Spleen (tissue), 7 donors: ENCODE data around the gene GRID2.

Experiments
- CTCF ChIP-seq, 11 experiments: fragments of 200-600 bp in 7 of 11; fragments of 450-650 bp in 4 of 11; sonication (generic) in 4 of 11; IDR thresholded peaks in 8 of 11; conservative IDR thresholded peaks in 3 of 11; 1 replicate in 7 of 11; 2 replicates in 4 of 11; pipeline versions ENCODE4 v1.4.0 to v1.8.0; 2016 to 2021; ENCODE audit warnings: antibody characterized with exemption in 11 of 11, inconsistent platforms in 4 of 11, mild to moderate bottlenecking in 1 of 11
- POLR2A ChIP-seq, 3 donors: fragments of 450-650 bp; IDR thresholded peaks; one replicate each; pipeline ENCODE4 v1.5.1; 2017; ENCODE audit warnings: antibody characterized with exemption in 3 of 3, mild to moderate bottlenecking in 1 of 3
- POLR2AphosphoS5 ChIP-seq, 3 donors: sonication (generic); formaldehyde crosslinking; IDR thresholded peaks; one replicate each; pipeline ENCODE4 v1.5.1; 2017; ENCODE audit warnings: antibody characterized with exemption in 3 of 3
- donor health status: DM: no; HTN: no; CAD: no; lungs with moderate emphysema.
- donor health status: DM: no; HTN: no; CAD: no.
- donor health status: DM: no; HTN: no; CAD: no.

DNA sequence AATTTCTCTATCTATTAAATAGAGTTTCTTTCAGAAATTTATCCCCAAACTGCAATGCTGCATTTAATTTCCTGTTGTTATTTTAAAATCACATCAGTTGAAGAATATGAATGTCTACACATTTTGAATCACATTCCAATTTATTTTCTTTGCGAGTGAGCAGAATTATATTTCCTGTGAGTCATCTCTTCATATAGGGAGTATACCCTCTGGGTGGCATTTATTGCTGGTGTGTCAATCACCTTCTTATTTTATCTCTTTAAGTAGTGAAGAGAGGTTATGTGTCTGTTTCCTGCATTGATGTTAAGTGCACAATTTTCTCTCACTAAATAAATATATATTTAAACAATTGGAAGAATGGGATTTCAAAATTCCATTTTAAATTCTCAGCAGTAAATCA is 1013.8 kb downstream of the GRID2 start:
- TF ChIP-seq POLR2A (IDR thresholded peaks at IDR 0.05) (no peak), CTCF (IDR thresholded peaks at IDR 0.05 in 8 of 11, conservative IDR thresholded peaks at IDR 0.05 in 3 of 11) (no peak), POLR2AphosphoS5 (IDR thresholded peaks at IDR 0.05) (no peak)
